Peyer's patch (tissue), 4 donors: Measurements from ENCODE around the gene ZNF587B.
"Not testable (repeated sequence)": the region's sequence is repeated elsewhere in the genome, so short reads cannot be mapped to it uniquely, and the experiment has no call there.

Source experiments
- POLR2A ChIP-seq, 2 donors: fragments of 450-650 bp; IDR thresholded peaks; one replicate each; pipeline ENCODE4 v1.5.1; 2017; ENCODE audit warnings: antibody characterized with exemption in 2 of 2, mild to moderate bottlenecking in 2 of 2, moderate library complexity in 2 of 2
- TF ChIP-seq, protein P1 (sequence below), 6 experiments: fragments of 450-650 bp in 4 of 6; fragments of 200-600 bp in 2 of 6; sonication (generic) in 1 of 6; IDR thresholded peaks; one replicate each; pipeline ENCODE4 v1.5.1; 2017 to 2019; ENCODE audit warnings: antibody characterized with exemption in 6 of 6, mild to moderate bottlenecking in 3 of 6, moderate library complexity in 1 of 6

- TF ChIP-seq, protein P1, sequence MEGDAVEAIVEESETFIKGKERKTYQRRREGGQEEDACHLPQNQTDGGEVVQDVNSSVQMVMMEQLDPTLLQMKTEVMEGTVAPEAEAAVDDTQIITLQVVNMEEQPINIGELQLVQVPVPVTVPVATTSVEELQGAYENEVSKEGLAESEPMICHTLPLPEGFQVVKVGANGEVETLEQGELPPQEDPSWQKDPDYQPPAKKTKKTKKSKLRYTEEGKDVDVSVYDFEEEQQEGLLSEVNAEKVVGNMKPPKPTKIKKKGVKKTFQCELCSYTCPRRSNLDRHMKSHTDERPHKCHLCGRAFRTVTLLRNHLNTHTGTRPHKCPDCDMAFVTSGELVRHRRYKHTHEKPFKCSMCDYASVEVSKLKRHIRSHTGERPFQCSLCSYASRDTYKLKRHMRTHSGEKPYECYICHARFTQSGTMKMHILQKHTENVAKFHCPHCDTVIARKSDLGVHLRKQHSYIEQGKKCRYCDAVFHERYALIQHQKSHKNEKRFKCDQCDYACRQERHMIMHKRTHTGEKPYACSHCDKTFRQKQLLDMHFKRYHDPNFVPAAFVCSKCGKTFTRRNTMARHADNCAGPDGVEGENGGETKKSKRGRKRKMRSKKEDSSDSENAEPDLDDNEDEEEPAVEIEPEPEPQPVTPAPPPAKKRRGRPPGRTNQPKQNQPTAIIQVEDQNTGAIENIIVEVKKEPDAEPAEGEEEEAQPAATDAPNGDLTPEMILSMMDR (IDR thresholded peaks at IDR 0.05) = not testable (repeated sequence)
- not testable (repeated sequence) for TF ChIP-seq POLR2A (IDR thresholded peaks at IDR 0.05)
Measured at GRCh38 chr19:57812975-57813820, 16.9 kb upstream of the ZNF587B start.
